GM04503 (cell line): ENCODE data around the gene INS.
"Not testable (repeated sequence)": the region's sequence is repeated elsewhere in the genome, so short reads cannot be mapped to it uniquely, and the experiment has no call there.

Experiments used
- DNase-seq: peaks from one replicate; pipeline ENCODE4 v3.0.0-alpha.2; 2012; ENCODE audit warnings: low read depth

Gene INS

DNA sequence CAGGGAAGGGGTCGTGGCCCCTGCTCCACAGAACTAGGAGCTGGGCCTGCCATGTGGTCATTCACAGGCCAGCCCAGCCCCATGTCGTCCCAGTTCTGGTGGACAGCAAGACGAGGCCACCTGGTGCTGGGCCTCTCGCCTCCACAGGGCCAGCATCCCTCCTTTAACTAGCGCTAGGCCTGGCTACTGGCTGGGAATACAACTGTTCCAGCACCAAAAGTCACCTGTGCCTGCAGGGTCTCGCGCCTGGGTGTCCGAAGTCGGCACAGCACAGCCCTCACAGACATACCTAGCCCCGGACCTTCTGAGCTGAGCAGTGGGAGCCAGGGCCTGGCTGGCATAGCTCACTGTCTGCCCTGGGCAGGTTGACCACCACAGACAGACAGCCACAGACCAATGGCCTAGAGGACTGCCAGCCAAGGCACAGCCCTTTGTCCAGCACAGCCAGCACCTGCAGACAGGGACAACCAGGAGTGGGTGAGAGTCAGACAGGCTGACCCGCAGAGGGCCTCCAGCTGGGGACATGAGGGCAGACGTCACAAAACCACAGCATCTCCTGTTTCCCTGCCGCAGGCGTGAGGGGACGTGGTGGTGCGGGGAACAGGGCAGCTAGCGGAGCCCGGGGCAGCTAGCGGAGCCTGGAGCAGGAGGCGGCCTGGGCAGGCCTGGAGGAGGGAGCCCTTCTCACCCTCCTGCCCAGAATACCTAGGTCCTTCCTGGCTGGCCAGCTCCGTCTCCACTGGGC is 37.8 kb upstream of the INS start:
- no peak for DNase-seq

- no peak for DNase-seq
Measured at GRCh38 chr11:2197771-2198520, 36.9 kb upstream of the INS start.

DNA sequence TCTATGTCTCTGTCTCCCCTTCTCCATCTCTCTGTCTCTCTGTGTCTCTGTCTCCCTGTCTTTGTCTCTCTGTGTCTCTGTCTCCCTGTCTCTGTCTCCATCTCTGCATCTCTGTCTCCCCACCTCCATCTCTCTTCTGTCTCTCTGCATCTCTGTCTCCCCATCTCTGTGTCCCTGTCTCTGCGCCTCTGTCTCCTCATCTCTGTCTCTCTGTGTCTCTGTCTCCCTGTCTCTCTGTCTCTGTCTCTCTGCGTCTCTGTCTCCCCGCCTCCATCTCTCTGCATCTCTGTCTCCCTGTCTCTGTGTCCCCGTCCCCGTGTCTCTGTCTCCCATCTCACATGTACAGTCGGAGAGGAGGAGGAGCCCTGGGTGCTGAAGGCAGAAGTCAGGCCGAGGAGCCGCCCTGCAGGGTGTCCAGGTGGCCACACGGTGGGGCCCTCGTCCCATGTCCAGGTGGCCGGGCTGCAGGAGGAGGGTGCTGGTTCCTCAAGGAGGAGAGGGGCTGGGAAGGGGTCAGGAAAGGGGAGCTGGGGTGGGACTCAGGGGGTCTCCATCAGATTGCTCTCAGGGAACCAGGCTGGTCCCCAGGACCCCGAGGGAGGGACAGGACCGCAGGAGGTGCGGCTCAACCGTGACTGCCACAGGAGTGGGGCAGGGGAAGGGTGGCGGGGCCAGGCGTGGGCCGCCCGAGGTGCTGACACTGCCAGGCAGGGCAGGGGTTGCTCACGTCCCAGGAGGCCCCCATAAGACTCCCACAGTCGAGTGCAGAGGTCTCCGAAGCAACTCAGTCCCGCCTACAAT is 36.2 kb upstream of the INS start:
- no peak for DNase-seq

DNA sequence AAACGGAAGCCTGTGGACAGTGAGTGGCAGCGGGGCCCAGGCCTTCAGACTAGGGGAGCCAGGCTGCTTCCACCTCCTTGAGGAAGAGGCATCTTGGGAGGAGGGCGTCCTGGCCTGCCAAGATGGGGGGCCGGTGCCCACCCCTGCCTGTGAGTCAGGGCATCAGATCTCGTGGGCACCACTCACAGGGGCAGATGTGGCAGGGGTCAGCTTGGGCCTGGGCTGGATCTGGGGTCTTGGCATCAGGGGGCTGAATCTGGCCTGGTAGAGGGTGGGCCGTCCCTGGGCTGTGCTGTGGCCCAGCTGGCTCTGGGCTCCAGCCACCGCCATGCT is 34.7 kb upstream of the INS start:
- no peak for DNase-seq

GRCh38 chr11:2194877-2195755 is 34.1 kb upstream of the INS start:
- no peak for DNase-seq

DNA sequence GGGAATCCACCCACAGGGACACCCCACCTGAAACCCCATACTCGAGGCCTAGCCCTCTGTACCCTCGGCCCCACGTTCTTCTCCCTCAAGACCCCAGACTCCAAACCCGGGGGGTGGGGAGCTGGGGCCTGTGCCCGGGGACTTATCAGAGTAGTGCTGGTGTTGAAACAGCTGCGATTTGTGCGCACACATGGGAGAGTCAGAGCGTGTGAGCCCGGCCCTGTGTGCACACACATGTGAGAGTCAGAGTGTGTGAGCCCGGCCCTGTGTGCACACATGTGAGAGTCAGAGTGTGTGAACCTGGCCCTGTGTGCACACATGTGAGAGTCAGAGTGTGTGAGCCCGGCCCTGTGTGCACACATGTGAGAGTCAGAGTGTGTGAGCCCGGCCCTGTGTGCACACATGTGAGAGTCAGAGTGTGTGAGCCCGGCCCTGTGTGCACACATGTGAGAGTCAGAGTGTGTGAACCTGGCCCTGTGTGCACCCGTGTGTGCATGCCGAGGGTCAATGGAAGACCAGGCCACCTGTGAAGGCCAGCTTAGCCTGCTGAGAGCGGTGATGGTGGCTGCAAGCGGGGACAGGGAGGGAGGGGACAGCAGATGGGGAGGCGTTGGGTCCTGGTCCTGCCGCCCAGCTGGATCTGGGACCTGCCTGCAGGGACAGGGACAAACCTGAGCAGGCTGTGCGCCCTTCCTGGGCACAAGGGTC is 33.0 kb upstream of the INS start:
- not testable (repeated sequence) for DNase-seq

GRCh38 chr11:2193099-2193887 is 32.3 kb upstream of the INS start:
- no peak for DNase-seq

GRCh38 chr11:2192435-2192834 is 31.4 kb upstream of the INS start:
- no peak for DNase-seq

DNA sequence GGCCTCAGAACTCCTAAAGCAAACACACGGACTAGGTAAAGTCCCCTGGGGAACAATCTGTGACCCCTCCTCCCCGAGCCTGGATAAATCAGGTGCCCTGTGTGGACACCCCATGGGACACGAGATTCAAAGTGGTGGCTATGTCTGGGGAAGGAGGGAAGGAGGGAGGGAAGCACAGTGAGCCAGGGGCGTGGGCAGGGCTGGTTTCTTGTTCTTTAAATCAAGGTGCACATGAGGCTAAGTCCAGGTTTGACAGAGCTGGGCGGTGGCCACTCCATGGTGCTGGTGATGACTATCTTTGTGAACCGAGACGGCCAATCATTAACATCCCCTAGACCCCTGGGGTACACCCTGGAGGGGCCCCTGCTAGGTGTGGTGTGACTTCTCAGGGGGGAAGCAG is 30.9 kb upstream of the INS start:
- no peak for DNase-seq

DNA sequence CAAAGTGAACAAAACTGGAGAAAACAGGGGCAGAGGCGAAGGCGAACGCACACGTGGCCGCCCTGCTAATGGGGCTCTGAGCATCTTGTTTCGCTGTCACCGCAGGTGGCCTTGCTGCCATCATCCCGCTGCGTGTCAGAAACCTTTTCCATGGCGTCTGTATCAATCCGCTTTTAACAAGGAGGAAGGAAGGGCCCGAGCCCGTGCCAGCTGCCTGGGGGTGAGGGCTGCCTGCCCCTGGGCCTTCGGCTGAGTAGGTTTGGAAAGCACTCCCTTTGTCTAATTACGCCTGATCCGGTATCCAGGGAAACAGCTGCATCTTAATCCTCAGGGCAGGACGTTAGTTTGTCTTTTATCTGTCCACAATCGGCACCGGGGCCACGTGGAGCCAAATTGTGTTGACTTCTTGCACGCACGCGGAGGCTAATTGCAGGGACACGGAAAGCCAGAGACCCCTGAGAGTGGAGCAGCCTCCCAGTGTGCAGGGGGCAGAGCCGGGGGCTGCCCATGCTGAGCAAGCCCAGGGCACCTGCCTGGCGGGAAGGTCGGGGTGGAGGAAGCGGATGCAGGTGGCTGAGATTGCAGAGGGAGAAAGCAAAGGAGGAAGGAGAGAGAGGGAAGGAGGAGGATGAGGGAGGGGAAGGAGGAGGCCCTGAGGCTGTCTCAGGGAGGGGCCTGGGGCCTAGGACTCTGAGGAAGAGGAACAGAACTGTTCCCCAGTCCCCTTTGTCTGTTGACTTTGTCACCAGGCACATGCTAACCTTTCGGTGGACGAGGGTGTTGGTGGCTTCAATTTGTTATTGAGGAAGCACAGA is 29.9 kb upstream of the INS start:
- DNase-seq: no peak

GRCh38 chr11:2189938-2190656 is 29.1 kb upstream of the INS start:
- no peak for DNase-seq

- DNase-seq: no peak
Measured at GRCh38 chr11:2188745-2189144, 27.7 kb upstream of the INS start.

- no peak for DNase-seq
Measured at GRCh38 chr11:2187280-2187707, 26.3 kb upstream of the INS start.

DNA sequence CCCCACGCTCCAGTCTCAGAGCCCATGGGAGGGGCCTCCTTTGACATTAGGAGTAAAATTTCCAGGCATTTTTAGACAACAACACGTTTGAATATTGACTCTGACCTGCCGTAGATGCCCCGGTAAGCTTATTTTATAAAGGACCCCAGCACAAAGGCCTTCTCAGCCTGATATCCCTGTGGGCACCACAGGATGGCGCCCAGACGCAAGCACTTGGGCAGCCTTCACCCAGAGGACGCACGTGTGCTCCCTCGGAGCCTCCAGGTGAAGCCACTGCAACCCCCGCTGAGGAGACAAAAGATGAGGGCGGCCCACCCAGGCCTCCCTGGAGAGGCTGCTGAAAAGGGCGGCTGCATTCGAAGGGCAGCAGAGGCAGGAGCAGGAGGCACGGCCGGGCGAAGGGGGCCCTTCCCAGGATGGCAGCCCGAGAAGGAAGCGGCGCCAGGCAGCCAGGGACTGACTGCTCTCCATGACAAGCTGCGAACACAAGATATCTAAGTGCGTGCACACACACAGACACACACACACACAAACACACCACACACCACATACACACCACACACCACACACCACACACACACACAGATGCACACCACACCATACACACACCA is 25.8 kb upstream of the INS start:
- no peak for DNase-seq

- no peak for DNase-seq
Measured at GRCh38 chr11:2185324-2186085, 24.5 kb upstream of the INS start.

GRCh38 chr11:2182692-2183474 is 21.9 kb upstream of the INS start:
- no peak for DNase-seq

- no peak for DNase-seq
Measured at GRCh38 chr11:2182075-2182474, 21.1 kb upstream of the INS start.
